Colon (tissue), 2 donors: Measurements from ENCODE around the gene EDEM3.
"Not testable (repeated sequence)": the region's sequence is repeated elsewhere in the genome, so short reads cannot be mapped to it uniquely, and the experiment has no call there.

Experiments used
- FAIRE-seq: peaks from 2 replicates; lab custom pipeline; 2012; peaks lifted over from hg19 to GRCh38; lab: Jason Lieb, UNC
- donor health status: control.
- donor health status: control.

The EDEM3 gene

DNA sequence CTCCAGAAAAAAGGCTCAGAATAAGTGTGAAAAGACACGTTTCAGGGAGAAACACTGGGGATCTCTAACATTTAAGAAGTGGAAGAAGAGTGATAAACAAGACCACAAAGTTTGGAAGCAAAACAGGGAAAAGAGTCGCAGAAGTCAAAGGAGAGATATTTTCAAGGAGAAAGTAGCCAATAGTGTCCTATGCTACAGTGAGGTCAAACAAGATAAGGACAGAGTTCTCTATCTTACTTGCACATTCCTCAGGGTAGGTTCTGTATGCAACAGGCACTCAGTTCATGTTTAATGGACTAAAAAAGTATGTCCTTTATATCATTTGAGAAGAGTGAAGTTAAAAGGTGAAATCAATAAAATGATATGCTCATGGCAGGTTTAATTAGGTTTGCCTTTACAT lies 13.8 kb upstream of the EDEM3 start:
- FAIRE-seq: no peak

- no peak for FAIRE-seq
These were observed 12.9 kb upstream of the EDEM3 start for GRCh38 chr1:184767591-184767990.

- no peak for FAIRE-seq
These were observed 9.8 kb upstream of the EDEM3 start for GRCh38 chr1:184764483-184764882.

GRCh38 chr1:184763520-184763919 lies 8.9 kb upstream of the EDEM3 start:
- FAIRE-seq: not testable (repeated sequence)

DNA sequence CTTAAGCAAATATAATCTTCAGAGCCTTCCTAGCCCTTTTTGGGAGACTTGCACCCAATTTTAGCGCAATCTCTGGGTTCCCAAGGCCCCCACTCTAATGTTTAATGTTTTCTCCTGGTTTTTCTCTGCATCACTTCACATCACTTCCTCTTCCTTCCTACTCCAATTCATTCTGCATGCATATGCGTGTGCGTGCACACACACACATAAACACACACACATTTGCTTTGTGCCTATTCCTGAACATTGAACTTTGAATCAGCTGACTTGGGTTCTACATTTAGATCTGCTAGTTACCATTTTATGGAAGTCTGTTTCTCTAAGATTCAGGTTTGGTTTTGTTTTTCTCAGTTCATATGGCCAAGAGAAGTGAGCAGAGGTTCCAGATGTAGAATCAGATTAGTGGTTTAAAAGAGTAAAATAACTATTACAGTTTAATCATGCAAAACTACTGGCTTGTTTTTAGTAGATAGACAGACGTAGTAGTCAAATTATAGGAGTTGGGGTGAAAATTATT lies 7.4 kb upstream of the EDEM3 start:
- no peak for FAIRE-seq

GRCh38 chr1:184759651-184760050 lies 5.0 kb upstream of the EDEM3 start:
- no peak for FAIRE-seq

GRCh38 chr1:184759112-184759511 lies 4.5 kb upstream of the EDEM3 start:
- no peak for FAIRE-seq

DNA sequence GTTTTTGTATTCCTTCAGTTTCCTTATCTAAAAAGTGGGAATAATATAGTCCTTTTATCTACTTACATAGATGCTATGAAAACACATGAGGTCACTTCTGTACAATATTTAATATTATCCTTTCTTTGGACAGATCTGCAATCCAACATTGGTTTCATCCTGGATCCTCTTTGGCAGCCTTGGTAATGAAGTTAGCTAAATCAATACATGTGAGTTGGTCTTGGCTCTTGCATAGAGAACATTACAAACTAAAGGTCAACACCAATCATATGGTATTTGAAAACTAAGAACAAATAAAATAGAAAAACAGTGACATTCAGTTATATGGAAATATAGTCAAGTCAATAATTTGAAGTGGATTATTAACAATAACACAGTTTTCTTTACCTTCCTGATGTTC lies 3.2 kb upstream of the EDEM3 start:
- no peak for FAIRE-seq

- FAIRE-seq: no peak
These were observed 2.7 kb upstream of the EDEM3 start for GRCh38 chr1:184757406-184757805.

- no peak for FAIRE-seq
These were observed 788 bp upstream of the EDEM3 start for GRCh38 chr1:184755226-184756065.

DNA sequence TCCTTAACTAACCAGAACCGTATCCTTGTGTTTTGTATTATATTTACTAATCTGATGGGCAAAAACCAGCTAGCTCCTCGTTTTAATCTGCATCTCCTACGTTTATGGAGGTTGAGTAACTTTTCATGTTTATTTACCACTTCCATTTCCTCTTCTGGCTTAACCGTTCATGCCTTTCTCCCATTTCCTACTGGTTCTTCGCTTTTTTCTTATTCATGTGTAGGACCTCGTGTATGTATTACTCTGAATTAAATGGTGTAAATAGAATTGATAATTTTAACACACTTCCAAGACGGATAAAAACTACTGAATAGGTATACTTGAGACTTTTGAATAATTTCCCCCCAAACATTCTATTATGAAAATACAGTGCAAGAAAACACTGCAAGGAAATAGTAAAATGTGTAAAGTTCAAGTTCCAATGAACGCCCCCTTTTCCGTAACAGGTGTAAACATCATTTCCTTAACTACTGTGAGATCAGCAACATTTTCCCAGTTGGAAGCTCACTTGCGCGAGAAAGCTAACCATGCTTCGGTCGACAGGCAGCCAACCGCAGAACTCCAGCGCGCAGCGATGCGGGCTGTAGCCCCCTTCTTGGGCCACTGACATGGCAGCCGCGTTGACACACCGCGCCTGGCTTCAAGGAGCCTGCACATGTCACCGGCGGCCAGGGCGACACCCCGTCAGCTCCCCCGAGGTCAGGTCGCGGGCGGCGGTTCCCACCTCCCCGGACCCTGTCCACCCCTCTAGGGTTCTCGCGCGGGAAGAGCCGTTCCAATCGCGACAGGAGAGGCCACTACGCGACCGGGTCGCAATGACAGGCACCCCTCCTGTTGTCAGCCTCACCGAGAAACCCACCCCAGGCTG lies 816 bp downstream of the EDEM3 start:
- FAIRE-seq: peak; percentile 68

DNA sequence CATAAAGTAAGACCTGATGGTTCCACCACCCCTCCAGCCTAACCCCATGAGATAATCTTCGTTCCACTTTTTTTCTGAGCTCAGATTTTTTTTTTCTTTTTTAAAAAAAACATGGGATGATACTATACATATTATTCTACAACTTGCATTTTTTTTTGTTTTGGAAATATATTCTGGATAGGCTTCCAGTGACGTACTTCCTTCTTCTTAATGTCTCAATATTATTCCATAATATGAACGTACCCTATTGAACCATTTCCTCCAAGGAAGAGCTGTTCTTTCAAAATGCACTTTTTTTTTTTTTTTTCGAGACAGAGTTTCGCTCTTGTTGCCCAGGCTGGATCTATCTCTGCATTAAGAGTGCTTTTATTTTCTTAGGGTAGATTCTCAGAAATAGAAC lies 1.5 kb downstream of the EDEM3 start:
- FAIRE-seq: peak; percentile 77

GRCh38 chr1:184752656-184753055 lies 2.0 kb downstream of the EDEM3 start:
- no peak for FAIRE-seq

- FAIRE-seq: no peak
These were observed 5.9 kb downstream of the EDEM3 start for GRCh38 chr1:184748740-184749139.

GRCh38 chr1:184747089-184747955 lies 7.3 kb downstream of the EDEM3 start:
- FAIRE-seq: no peak

DNA sequence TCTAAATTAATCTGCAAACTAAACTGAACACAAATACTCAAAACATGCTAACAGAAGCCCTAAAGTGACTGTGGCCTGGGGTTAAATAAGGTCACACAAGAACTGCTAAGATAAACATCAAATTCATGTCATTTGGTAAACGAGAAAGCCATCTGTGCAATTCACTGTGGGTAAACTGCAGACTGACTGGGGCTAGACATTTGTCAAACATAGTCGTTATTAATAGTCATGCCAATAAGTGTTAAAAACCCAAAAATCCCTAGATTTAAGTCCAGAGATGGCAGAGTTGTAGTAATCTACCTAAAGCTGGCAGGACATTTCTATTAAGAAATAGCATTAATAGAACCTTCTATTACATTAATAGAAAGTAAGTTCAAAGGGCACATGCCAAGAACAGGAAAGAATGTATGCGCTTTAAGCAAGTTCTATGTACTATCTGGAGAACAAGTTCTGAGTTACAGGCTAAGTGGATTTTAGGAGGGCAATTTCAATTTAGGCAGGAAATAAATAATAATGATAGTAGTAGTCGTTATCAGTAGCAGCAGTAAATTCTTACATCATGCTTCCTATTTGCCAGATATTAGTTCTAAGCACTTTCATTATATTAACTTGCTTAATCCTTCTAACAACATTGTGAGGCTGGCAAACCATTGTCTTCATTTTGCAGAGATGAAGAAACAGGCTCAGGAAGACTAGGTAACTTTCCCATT lies 8.6 kb downstream of the EDEM3 start:
- FAIRE-seq: no peak

- no peak for FAIRE-seq
These were observed 9.5 kb downstream of the EDEM3 start for GRCh38 chr1:184745110-184745509.

- FAIRE-seq: no peak
These were observed 11.4 kb downstream of the EDEM3 start for GRCh38 chr1:184743062-184743756.

GRCh38 chr1:184740344-184740743 lies 14.3 kb downstream of the EDEM3 start:
- FAIRE-seq: no peak

DNA sequence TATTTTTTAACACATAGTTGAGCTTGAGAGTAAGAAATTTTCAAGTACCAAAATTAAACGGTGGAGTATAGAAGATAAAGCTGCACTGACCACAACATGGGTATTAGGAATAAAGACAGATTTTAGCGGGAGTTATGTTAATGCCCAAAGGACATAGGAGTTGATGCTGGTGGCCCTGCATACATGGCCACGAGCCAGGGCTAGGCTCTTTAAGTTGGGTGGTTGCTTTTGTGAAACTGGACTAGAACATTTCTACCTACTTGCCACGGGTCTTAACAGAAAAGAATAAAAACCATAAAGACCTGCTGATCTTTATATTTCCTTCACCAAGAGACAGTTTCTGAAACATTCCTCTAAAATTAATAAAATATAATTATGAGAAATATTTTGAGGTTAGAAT lies 14.9 kb downstream of the EDEM3 start:
- no peak for FAIRE-seq

DNA sequence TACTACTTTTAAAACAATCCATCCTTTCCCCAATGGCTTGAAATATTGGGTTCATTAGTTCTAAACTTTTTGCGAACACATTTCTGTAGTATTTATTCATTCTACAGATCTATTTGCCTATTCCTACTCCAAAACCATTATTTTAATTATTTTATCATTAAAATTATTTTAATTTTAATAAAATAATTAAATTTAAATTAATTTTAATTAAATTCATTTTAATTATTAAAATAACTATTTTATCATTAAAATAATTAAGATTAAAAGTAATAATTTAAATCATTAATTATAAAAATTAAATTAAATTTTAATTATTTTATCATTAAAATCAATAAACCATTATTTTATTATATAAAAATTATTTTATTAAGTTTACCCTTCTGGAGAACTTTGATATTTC lies 15.6 kb downstream of the EDEM3 start:
- FAIRE-seq: peak; percentile 97
